T-helper 1 cell treated with Interleukin-12 subunit alpha and Interleukin-12 subunit beta and Interleukin-4 antibody, amounts not matched to agents 30 ng/mL and 1 ng/mL, for 36 hours (primary cell): ENCODE results near the gene UBE2E1. TPM values are rescaled to one million over a fixed set of nuclear protein-coding genes. Genes with fewer than 3 reads are reported as not detected.

Source experiments
- total RNA-seq: library from RNA; stranded (reverse); gene quantifications from 2 replicates; pipeline ENCODE4 v1.2.3, GENCODE V29; 2022

UBE2E1 gene
- total RNA-seq, 1 donor from 2014 or later: 70.1 TPM

Other genes with a start within 250 kb of the UBE2E1 start
- gene NKIRAS1, start 111.0 kb downstream of the UBE2E1 start, total RNA-seq: 2.8 and 3.2 TPM in 2 replicates
- 1,391 and 1,401 TPM in 2 replicates for gene RPL15, start 111.2 kb downstream of the UBE2E1 start, total RNA-seq
- 5.1 and 5.5 TPM in 2 replicates for gene NR1D2, start 139.3 kb downstream of the UBE2E1 start, total RNA-seq